Neuronal stem cell (in vitro differentiated cells): Measurements from ENCODE around the gene LRRC75A.

ENCODE experiments used
- DNase-seq: peaks from one replicate; pipeline ENCODE4 v3.0.0-alpha.2; 2013; ENCODE audit warnings: low spot score
- H2AFZ ChIP-seq: one replicate; pipeline ENCODE4 v1.6.1; 2013; ENCODE audit warnings: mild to moderate bottlenecking, low read length, inconsistent platforms
- H2AK5ac ChIP-seq: 2 replicates; pipeline ENCODE4 v1.6.1; 2013; ENCODE audit warnings: low read depth, mild to moderate bottlenecking, inconsistent platforms, low read length, moderate library complexity, mixed read lengths
- H2BK120ac ChIP-seq: 2 replicates; pipeline ENCODE4 v1.6.1; 2013; ENCODE audit warnings: low read depth, mild to moderate bottlenecking, inconsistent platforms, low read length, moderate library complexity, mixed read lengths
- H2BK12ac ChIP-seq: one replicate; pipeline ENCODE4 v1.6.1; 2013; ENCODE audit warnings: low read length, inconsistent platforms
- H2BK15ac ChIP-seq: 2 replicates; pipeline ENCODE4 v1.6.1; 2013; ENCODE audit warnings: mild to moderate bottlenecking, low read length, inconsistent platforms, mixed read lengths
- H2BK5ac ChIP-seq: one replicate; pipeline ENCODE4 v1.6.1; 2013; ENCODE audit warnings: inconsistent platforms, mild to moderate bottlenecking, low read length, moderate library complexity
- H3K14ac ChIP-seq: one replicate; pipeline ENCODE4 v1.6.1; 2013; ENCODE audit warnings: low read length, inconsistent platforms
- H3K18ac ChIP-seq: 2 replicates; pipeline ENCODE4 v1.6.1; 2013; ENCODE audit warnings: low read length, inconsistent platforms
- H3K23ac ChIP-seq: 2 replicates; pipeline ENCODE4 v1.6.1; 2013; ENCODE audit warnings: low read depth, mild to moderate bottlenecking, mixed read lengths, low read length, inconsistent platforms; ENCODE audit not compliant: poor library complexity
- H3K27ac ChIP-seq: replicated peaks from 3 replicates; pipeline ENCODE4 v1.5.1; 2013; ENCODE audit warnings: low read length, inconsistent platforms
- H3K27me3 ChIP-seq, 3 experiments: 2 replicates each; pipeline ENCODE4 v1.6.1; 2013; ENCODE audit warnings: low read length in 3 of 3, mild to moderate bottlenecking in 2 of 3, inconsistent platforms in 1 of 3, low read depth in 1 of 3, mixed read lengths in 1 of 3, moderate library complexity in 1 of 3; ENCODE audit not compliant: control insufficient read depth in 3 of 3, insufficient read depth in 3 of 3
- H3K36me3 ChIP-seq, 2 donors: replicated peaks in 1 of 2; 2 replicates each; pipeline ENCODE4 v1.6.1; 2013; ENCODE audit warnings: low read length in 2 of 2; ENCODE audit not compliant: control insufficient read depth in 2 of 2, insufficient read depth in 2 of 2
- H3K4ac ChIP-seq: 2 replicates; pipeline ENCODE4 v1.6.1; 2013; ENCODE audit warnings: inconsistent platforms, mild to moderate bottlenecking, low read length, moderate library complexity
- H3K4me1 ChIP-seq, 2 donors: 1 replicate in 1 of 2; 2 replicates in 1 of 2; pipeline ENCODE4 v1.6.1; 2013; ENCODE audit warnings: low read length in 2 of 2, low read depth in 1 of 2; ENCODE audit not compliant: control insufficient read depth in 2 of 2, insufficient read depth in 1 of 2
- H3K4me2 ChIP-seq: one replicate; pipeline ENCODE4 v1.6.1; 2013; ENCODE audit warnings: mild to moderate bottlenecking, low read length, inconsistent platforms; ENCODE audit not compliant: insufficient read depth, poor library complexity, severe bottlenecking
- H3K4me3 ChIP-seq, 2 donors: 2 replicates each; pipeline ENCODE4 v1.5.1; 2013; ENCODE audit warnings: low read length in 2 of 2, mild to moderate bottlenecking in 2 of 2, inconsistent platforms in 1 of 2, moderate library complexity in 1 of 2
- H3K79me1 ChIP-seq: one replicate; pipeline ENCODE4 v1.6.1; 2013; ENCODE audit warnings: low read depth, mild to moderate bottlenecking, inconsistent platforms, low read length, moderate library complexity
- H3K9ac ChIP-seq: one replicate; pipeline ENCODE4 v1.6.1; 2013; ENCODE audit warnings: mild to moderate bottlenecking, low read depth, low read length, inconsistent platforms; ENCODE audit not compliant: poor library complexity
- H3K9me3 ChIP-seq, 2 donors: replicated peaks in 1 of 2; 2 replicates each; pipeline versions ENCODE3 to v1.6.1; 2013; ENCODE audit warnings: low read length in 2 of 2, mild to moderate bottlenecking in 2 of 2, inconsistent platforms in 1 of 2, low read depth in 1 of 2, mixed read lengths in 1 of 2, moderate library complexity in 1 of 2; ENCODE audit not compliant: control insufficient read depth in 2 of 2, insufficient read depth in 1 of 2
- H4K8ac ChIP-seq: one replicate; pipeline ENCODE4 v1.6.1; 2013; ENCODE audit warnings: low read depth, mild to moderate bottlenecking, inconsistent platforms, low read length, moderate library complexity
- H4K91ac ChIP-seq: one replicate; pipeline ENCODE4 v1.6.1; 2013; ENCODE audit warnings: low read length, low read depth, mild to moderate bottlenecking, inconsistent platforms; ENCODE audit not compliant: poor library complexity
- WGBS, 2 donors: extraction: QIAGEN DNeasy Blood & Tissue Kit; methylation state at CpG; one replicate each; pipeline ENCODE4 v1.1.7; 2013; ENCODE audit warnings: missing lambda C conversion rate in 2 of 2, mixed read lengths in 1 of 2; ENCODE audit not compliant: insufficient read length in 2 of 2, insufficient replicate concordance in 1 of 2; ENCODE audit errors: extremely low coverage in 2 of 2; 5-methylcytosine and 5-hydroxymethylcytosine counted together

LRRC75A gene

DNA sequence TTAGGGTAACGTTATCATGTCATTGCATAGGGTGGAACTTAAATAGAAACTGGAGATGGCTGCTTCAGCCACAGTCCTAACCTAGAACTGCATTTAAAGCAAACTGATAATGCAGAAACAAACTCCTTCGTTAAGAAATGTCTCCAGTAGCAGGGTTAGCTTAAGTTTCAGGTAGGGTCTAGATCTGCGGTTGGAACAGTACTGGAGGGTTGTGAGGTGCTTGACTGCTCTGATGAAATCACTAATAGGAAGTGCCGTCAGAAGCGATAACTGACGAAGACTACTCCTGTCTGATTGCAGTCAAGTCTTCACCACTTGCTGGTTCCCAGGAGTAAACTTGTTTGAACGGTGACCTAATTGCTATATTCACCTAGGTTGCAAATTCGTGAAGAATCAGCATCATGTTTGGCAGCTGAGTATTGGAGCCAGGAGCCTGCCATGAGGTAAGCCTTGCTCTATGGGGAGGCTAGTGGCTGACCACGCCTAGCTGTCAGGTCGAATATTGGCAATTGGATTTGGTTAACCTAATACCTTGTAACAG is 52.1 kb downstream of the LRRC75A start:
- H3K79me1 ChIP-seq: peaks cover 13% of the 10 kb centered on the region
- H3K23ac ChIP-seq: no peak overlapping the region
- no peaks in the 10 kb centered on the region for H3K9me3 ChIP-seq
- H2BK12ac ChIP-seq: no peak overlapping the region
- H2AFZ ChIP-seq: no peak overlapping the region
- peaks cover 40 to 52% of the 10 kb centered on the region in 2 donors for H3K36me3 ChIP-seq
- peaks cover 11 to 24% of the 10 kb centered on the region in 2 donors for H3K4me1 ChIP-seq
- H3K27me3 ChIP-seq: peaks cover 0 to 4% (median 0%) of the 10 kb centered on the region in 3 experiments
- H3K14ac ChIP-seq: no peak overlapping the region
- H2BK5ac ChIP-seq: no peak overlapping the region
- peak overlapping the region; percentile 82 for H3K4me2 ChIP-seq
- no peak overlapping the region for H2BK120ac ChIP-seq
- no peak overlapping the region for H4K8ac ChIP-seq
- H3K27ac ChIP-seq: no peak overlapping the region
- no peak overlapping the region for H2BK15ac ChIP-seq
- peak overlapping the region; percentile 86 to 93 for H3K4me3 ChIP-seq
- no CpG with 5 or more reads among the region's 10 CpGs for WGBS, 2 donors
- H3K9ac ChIP-seq: peak overlapping the region; percentile 74
- H4K91ac ChIP-seq: no peak overlapping the region
- no peak overlapping the region for H3K4ac ChIP-seq
- no peak for DNase-seq
- H3K18ac ChIP-seq: no peak overlapping the region
- no peak overlapping the region for H2AK5ac ChIP-seq

DNA sequence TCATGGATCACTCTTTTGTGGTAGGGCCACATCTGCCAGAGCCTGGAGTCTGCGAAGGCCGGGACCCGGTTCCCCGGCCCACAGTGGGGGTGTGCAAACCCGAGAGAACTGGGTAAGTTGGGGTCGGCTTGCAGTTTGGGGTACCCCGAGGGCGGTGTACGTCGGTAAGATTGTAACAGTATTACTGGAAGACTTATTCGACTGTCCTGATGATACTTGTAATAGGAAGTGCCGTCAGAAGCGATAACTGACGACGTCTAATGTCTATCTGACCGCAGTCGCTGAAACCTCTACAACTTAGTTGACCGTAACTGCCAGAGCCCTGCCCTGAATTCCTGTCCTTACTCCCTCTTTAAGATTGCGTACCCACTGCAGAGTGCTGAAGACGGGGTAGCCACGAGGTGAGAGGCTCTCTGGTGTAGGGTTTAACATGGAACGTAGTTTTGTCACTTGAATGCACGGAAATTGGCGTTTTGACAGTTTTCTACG is 52.6 kb downstream of the LRRC75A start:
- no peak overlapping the region for H4K8ac ChIP-seq
- H2AK5ac ChIP-seq: peak overlapping the region; percentile 31
- H3K4me1 ChIP-seq: peaks cover 14 to 25% of the 10 kb centered on the region in 2 donors
- no peaks in the 10 kb centered on the region for H3K9me3 ChIP-seq
- H3K27ac ChIP-seq: no peak overlapping the region
- DNase-seq: no peak
- peaks cover 0 to 4% (median 0%) of the 10 kb centered on the region in 3 experiments for H3K27me3 ChIP-seq
- peak overlapping the region; percentile 91 for H3K18ac ChIP-seq
- peak overlapping the region; percentile 33 for H3K14ac ChIP-seq
- no peak overlapping the region for H2BK120ac ChIP-seq
- peak overlapping the region; percentile 19 for H3K23ac ChIP-seq
- no peak overlapping the region for H4K91ac ChIP-seq
- WGBS, 2 donors: no CpG with 5 or more reads among the region's 25 CpGs
- peak overlapping the region; percentile 82 for H3K4me2 ChIP-seq
- H2BK15ac ChIP-seq: no peak overlapping the region
- no peak overlapping the region for H2BK12ac ChIP-seq
- H3K9ac ChIP-seq: peak overlapping the region; percentile 74
- peaks cover 13% of the 10 kb centered on the region for H3K79me1 ChIP-seq
- no peak overlapping the region for H2BK5ac ChIP-seq
- peak overlapping the region; percentile 86 to 93 for H3K4me3 ChIP-seq
- H3K4ac ChIP-seq: no peak overlapping the region
- H2AFZ ChIP-seq: peak overlapping the region; percentile 57
- peaks cover 38 to 49% of the 10 kb centered on the region in 2 donors for H3K36me3 ChIP-seq

DNA sequence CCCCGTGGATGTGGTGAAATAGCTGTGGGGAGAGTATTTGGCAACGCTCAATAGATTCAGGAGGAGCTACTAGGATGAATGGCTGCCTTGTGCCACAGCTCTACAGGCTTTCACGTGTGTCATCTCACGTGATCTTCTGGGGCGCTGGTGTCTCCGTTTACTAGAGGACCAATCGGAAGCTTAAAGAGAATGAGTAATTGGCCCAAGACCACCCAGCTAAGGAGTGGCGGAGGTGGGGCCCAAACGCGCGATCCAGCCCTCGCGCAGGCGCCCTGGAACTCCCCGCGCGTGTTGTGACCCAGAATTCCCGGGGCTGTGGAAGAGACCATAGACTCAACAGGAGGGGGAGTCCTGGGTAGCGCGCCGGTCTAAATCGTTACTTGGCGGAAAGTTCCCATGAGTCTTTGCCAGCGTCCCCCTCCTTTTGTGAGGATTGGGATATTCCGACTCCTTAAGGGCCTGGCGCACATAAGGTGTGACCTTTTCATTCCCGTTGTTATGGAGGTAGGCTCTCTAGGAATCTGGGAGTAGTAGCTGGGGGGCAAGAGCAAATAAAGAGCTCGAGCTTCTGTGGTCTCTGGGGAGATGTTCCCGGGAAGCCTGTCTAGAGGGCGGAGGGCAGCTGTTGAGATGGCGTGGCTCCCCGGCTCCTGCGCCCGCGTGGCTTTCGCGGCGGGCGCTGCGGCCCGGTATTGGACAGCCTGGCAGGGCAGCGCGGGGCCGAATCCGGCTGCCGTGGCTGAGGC is 53.3 kb downstream of the LRRC75A start:
- no peak overlapping the region for H2BK120ac ChIP-seq
- H3K14ac ChIP-seq: peak overlapping the region; percentile 33
- H3K4me3 ChIP-seq: peak overlapping the region; percentile 86 to 93
- peaks cover 14 to 25% of the 10 kb centered on the region in 2 donors for H3K4me1 ChIP-seq
- peak overlapping the region; percentile 91 for H3K18ac ChIP-seq
- peak overlapping the region; percentile 82 for H3K4me2 ChIP-seq
- H3K27ac ChIP-seq: peak overlapping the region; percentile 79
- peak; percentile 99 for DNase-seq
- peak overlapping the region; percentile 74 for H3K9ac ChIP-seq
- H2BK15ac ChIP-seq: no peak overlapping the region
- peaks cover 0 to 4% (median 0%) of the 10 kb centered on the region in 3 experiments for H3K27me3 ChIP-seq
- peaks cover 31 to 43% of the 10 kb centered on the region in 2 donors for H3K36me3 ChIP-seq
- peak overlapping the region; percentile 19 for H3K23ac ChIP-seq
- H2BK12ac ChIP-seq: no peak overlapping the region
- WGBS, 2 donors: no CpG with 5 or more reads among the region's 46 CpGs
- peaks cover 13% of the 10 kb centered on the region for H3K79me1 ChIP-seq
- H3K9me3 ChIP-seq: no peaks in the 10 kb centered on the region
- H4K8ac ChIP-seq: no peak overlapping the region
- peak overlapping the region; percentile 31 for H2AK5ac ChIP-seq
- no peak overlapping the region for H2BK5ac ChIP-seq
- peak overlapping the region; percentile 57 for H2AFZ ChIP-seq
- no peak overlapping the region for H4K91ac ChIP-seq
- H3K4ac ChIP-seq: no peak overlapping the region

DNA sequence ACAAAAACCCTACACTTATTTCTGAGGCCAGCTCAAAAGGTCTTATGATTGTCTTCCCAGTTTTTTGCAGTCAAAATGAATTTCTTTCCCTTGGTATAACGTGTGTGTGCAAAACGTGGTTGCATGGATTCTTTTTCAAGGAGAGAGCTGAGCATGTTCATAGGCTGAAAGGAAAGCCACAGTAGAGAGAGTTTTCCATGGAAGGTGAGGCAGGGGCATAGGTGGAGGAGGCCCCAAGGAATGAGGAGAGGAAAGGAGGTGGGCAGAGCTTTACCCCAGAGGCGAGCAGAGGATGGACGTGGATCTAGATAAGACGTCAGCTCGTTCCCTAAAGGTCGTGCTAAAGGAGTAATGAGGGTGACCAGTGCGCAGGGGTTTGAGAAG is 53.8 kb downstream of the LRRC75A start:
- peak overlapping the region; percentile 45 for H3K4me2 ChIP-seq
- DNase-seq: no peak
- peak overlapping the region; percentile 46 for H2AFZ ChIP-seq
- H4K8ac ChIP-seq: no peak overlapping the region
- H4K91ac ChIP-seq: no peak overlapping the region
- WGBS, 2 donors: no CpG with 5 or more reads among the region's 8 CpGs
- H3K27me3 ChIP-seq: peaks cover 0 to 4% (median 0%) of the 10 kb centered on the region in 3 experiments
- H3K4me3 ChIP-seq: peak overlapping the region; percentile 44 to 59
- peaks cover 26 to 38% of the 10 kb centered on the region in 2 donors for H3K36me3 ChIP-seq
- H3K4me1 ChIP-seq: peaks cover 14 to 24% of the 10 kb centered on the region in 2 donors
- H2BK120ac ChIP-seq: no peak overlapping the region
- H3K4ac ChIP-seq: peak overlapping the region; percentile 17
- no peak overlapping the region for H3K23ac ChIP-seq
- no peak overlapping the region for H3K14ac ChIP-seq
- H2BK15ac ChIP-seq: no peak overlapping the region
- H3K79me1 ChIP-seq: peaks cover 13% of the 10 kb centered on the region
- no peak overlapping the region for H3K9ac ChIP-seq
- peak overlapping the region; percentile 79 for H3K27ac ChIP-seq
- no peak overlapping the region for H2AK5ac ChIP-seq
- peak overlapping the region; percentile 39 for H3K18ac ChIP-seq
- no peak overlapping the region for H2BK12ac ChIP-seq
- no peaks in the 10 kb centered on the region for H3K9me3 ChIP-seq
- no peak overlapping the region for H2BK5ac ChIP-seq
